Uterus (tissue), 4 donors: ENCODE results near the gene N4BP2L2. TPM values are rescaled to one million over a fixed set of nuclear protein-coding genes. Genes with fewer than 3 reads are reported as not detected.

Experiments
- DNase-seq, 2 donors: peaks; one replicate each; pipeline ENCODE4 v3.0.0-alpha.2; 2019 to 2020
- H3K27ac ChIP-seq, 2 donors: fragments of 200-600 bp; sonication (generic); 1 replicate in 1 of 2; 2 replicates in 1 of 2; pipeline ENCODE4 v1.5.1; 2016 to 2018
- H3K27me3 ChIP-seq, 2 donors: fragments of 200-600 bp; sonication (generic); one replicate each; pipeline ENCODE4 v1.5.1; 2018 to 2019; ENCODE audit warnings: control low read depth in 1 of 2
- H3K36me3 ChIP-seq, 2 donors: fragments of 200-600 bp; sonication (generic); one replicate each; pipeline ENCODE4 v1.5.1; 2019; ENCODE audit warnings: control low read depth in 1 of 2
- H3K4me1 ChIP-seq, 2 donors: fragments of 200-600 bp; sonication (generic); one replicate each; pipeline ENCODE4 v1.5.1; 2018 to 2019; ENCODE audit warnings: control low read depth in 1 of 2
- H3K4me3 ChIP-seq, 2 donors: fragments of 200-600 bp; sonication (generic); 1 replicate in 1 of 2; 2 replicates in 1 of 2; pipeline ENCODE4 v1.5.1; 2018 to 2019; ENCODE audit warnings: mild to moderate bottlenecking in 1 of 2
- H3K9me3 ChIP-seq, 2 donors: fragments of 200-600 bp; sonication (generic); one replicate each; pipeline ENCODE4 v1.5.1; 2019; ENCODE audit warnings: control low read depth in 1 of 2
- CTCF ChIP-seq, 4 experiments: fragments of 200-600 bp in 2 of 4; fragments of 450-650 bp in 2 of 4; sonication (generic) in 2 of 4; IDR thresholded peaks; one replicate each; pipeline ENCODE4 v1.5.1; 2016 to 2019; ENCODE audit warnings: antibody characterized with exemption in 4 of 4, mild to moderate bottlenecking in 2 of 4, moderate library complexity in 1 of 4
- POLR2A ChIP-seq, 2 donors: fragments of 450-650 bp; IDR thresholded peaks; one replicate each; pipeline ENCODE4 v1.6.1; 2016; ENCODE audit warnings: antibody characterized with exemption in 2 of 2, mild to moderate bottlenecking in 1 of 2, moderate library complexity in 1 of 2
- intact Hi-C: fragments of 100-400 bp; cut with DNase I; formaldehyde crosslinking; loops from one replicate; pipeline ENCODE4 v1.15.1; 2023; ENCODE audit warnings: low total_unique reads
- total RNA-seq, 4 donors: library from RNA; depleted of rRNA in 3 of 4; stranded (reverse); fragments of >200 nt in 3 of 4; gene quantifications; one replicate each; pipeline versions ENCODE4 v1.1.0 to v1.2.4, GENCODE V29; 2014 to 2023
- donor health status: DM: yes; HTN: yes; CAD: no.

The N4BP2L2 gene
- total RNA-seq, 4 donors from 2014 or later: 187 to 288 (median 233) TPM

DNA sequence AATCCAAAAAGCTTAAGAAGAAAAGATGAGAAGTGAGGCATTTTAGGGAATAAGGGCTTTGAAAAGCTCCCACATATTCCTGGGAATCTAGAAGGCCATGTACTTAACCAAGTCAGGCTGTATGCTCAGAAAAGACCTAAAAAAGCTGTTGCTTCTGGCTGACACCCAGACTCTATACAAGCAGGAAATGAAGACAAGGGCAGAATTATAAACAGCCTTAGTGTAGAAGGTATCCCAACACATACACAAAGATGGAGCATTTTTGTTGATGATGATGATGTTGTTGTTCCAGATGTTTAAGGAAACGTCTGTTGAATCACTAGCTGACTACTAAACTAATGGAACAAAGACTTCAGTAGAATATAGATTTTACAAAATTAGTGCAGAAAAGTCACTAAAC, 84.6 kb downstream of the N4BP2L2 start:
- intact Hi-C loops: no loop called here
- TF ChIP-seq CTCF (IDR thresholded peaks at IDR 0.05): no peak
- TF ChIP-seq POLR2A (IDR thresholded peaks at IDR 0.05): no peak

GRCh38 chr13:32448972-32449371, 89.6 kb downstream of the N4BP2L2 start:
- no peak for TF ChIP-seq CTCF (IDR thresholded peaks at IDR 0.05)
- TF ChIP-seq POLR2A (IDR thresholded peaks at IDR 0.05): no peak
- Histone ChIP-seq H3K4me3 (no peak overlapping the region), H3K27ac (no peak overlapping the region), H3K9me3 (no peaks in the 10 kb centered on the region), H3K27me3 (no peaks in the 10 kb centered on the region), H3K36me3 (no peaks in the 10 kb centered on the region), H3K4me1 (no peaks in the 10 kb centered on the region)
- no peak for DNase-seq
- intact Hi-C loops: no loop called here

More for the DNA sequence above, 84.6 kb downstream of the N4BP2L2 start:
- Histone ChIP-seq H3K27me3 (no peaks in the 10 kb centered on the region), H3K4me1 (no peaks in the 10 kb centered on the region), H3K27ac (no peak overlapping the region), H3K36me3 (no peaks in the 10 kb centered on the region), H3K4me3 (no peak overlapping the region), H3K9me3 (peaks cover 0 to 19% of the 10 kb centered on the region in 2 donors)
- no peak for DNase-seq

GRCh38 chr13:32447894-32448623, 90.5 kb downstream of the N4BP2L2 start:
- no peaks in the 10 kb centered on the region for H3K4me1 ChIP-seq
- DNase-seq: no peak
- TF ChIP-seq POLR2A (IDR thresholded peaks at IDR 0.05) (no peak), CTCF (IDR thresholded peaks at IDR 0.05) (no peak)
- H3K36me3 ChIP-seq: no peaks in the 10 kb centered on the region
- H3K27ac ChIP-seq: no peak overlapping the region
- H3K4me3 ChIP-seq: no peak overlapping the region
- H3K9me3 ChIP-seq: no peaks in the 10 kb centered on the region
- H3K27me3 ChIP-seq: no peaks in the 10 kb centered on the region
- intact Hi-C loops: no loop called here

GRCh38 chr13:32446773-32447465, 91.7 kb downstream of the N4BP2L2 start:
- TF ChIP-seq CTCF (IDR thresholded peaks at IDR 0.05) (no peak), POLR2A (IDR thresholded peaks at IDR 0.05) (no peak)
- intact Hi-C loops: no loop called here
- H3K9me3 ChIP-seq: no peaks in the 10 kb centered on the region
- H3K4me3 ChIP-seq: no peak overlapping the region
- H3K4me1 ChIP-seq: no peaks in the 10 kb centered on the region
- no peak for DNase-seq
- no peak overlapping the region for H3K27ac ChIP-seq
- H3K36me3 ChIP-seq: no peaks in the 10 kb centered on the region
- no peaks in the 10 kb centered on the region for H3K27me3 ChIP-seq

DNA sequence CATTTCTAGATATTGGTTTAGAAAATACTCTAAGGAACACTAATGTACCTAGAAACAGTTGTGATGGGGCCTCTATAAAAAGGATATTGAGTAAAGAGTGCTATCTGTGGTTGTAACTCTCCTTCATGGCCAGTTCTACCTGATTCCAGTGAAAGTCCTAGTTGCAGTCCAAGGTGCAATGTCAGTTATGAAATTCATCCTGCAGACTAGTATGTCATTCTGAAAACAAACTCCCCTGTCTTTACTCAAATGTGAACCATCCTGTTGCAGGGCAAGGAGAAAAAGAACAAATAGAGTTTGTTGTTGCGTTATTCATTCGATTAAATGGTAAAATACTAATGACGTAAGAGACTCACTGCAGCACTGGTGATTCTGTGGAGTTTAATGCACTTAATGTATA, 92.4 kb downstream of the N4BP2L2 start:
- no peaks in the 10 kb centered on the region for H3K4me1 ChIP-seq
- intact Hi-C loops: no loop called here
- H3K4me3 ChIP-seq: no peak overlapping the region
- TF ChIP-seq POLR2A (IDR thresholded peaks at IDR 0.05) (no peak), CTCF (IDR thresholded peaks at IDR 0.05) (no peak)
- H3K9me3 ChIP-seq: no peaks in the 10 kb centered on the region
- no peak for DNase-seq
- no peaks in the 10 kb centered on the region for H3K27me3 ChIP-seq
- no peak overlapping the region for H3K27ac ChIP-seq
- H3K36me3 ChIP-seq: no peaks in the 10 kb centered on the region
